ENCODE measurements around the gene LSM10.

LSM10 gene

DNA sequence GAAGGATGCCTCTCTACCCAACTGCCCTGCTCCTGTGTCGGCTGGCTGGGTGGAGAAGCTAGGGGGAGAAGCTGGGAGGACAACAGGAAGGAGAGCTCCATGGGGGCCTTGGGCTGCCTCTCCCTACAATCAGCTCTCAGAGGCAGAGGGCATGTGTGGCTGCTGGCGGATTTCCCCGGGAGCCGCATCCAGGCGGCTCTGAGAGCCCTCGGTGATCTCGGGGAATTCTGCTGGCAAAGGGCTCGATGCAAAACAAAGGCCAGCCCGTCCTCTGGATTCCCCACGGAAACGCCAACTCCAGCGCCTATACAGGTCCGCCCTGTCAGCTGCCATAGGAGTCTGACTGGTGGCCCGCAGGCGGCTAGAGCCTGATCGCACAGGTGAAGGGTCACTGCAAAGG is 47.9 kb downstream of the LSM10 start:
- H3K27me3 ChIP-seq (ENCODE audit: insufficient read depth, low read length) = no peaks in the 10 kb centered on the region
- H3K36me3 ChIP-seq (ENCODE audit: insufficient read depth, low read length) = peaks cover 54% of the 10 kb centered on the region
- H2AFZ ChIP-seq (ENCODE audit: low read depth, low read length) = no peak overlapping the region
- peaks cover 29% of the 10 kb centered on the region for H3K4me1 ChIP-seq (ENCODE audit: insufficient read depth, low read length)
- H3K9me3 ChIP-seq (ENCODE audit: low read length) = no peaks in the 10 kb centered on the region
- no peak overlapping the region for H3K4me3 ChIP-seq (ENCODE audit: low read length)

DNA sequence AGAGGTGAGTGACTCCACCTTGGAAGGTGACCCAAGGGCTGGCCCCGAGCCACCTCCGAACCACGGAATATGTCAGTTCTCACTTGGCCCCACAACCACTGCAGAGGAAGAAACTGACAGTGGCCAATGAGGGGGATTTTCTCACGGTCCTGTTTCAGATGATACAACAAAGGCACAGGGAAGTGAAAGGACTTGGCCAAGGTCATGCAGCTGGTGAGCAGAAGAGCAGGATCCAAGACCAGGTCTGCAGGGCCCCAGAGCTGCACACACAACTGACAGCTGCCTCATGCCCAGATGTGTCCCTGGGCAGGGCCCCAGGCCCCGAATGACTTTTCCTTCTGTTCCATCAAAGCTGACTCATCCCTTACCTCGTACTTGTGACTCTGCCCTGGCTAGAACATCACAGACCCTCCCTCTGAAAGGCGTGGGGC is 48.5 kb downstream of the LSM10 start:
- no peak overlapping the region for H3K4me3 ChIP-seq (ENCODE audit: low read length)
- H3K9me3 ChIP-seq (ENCODE audit: low read length) = no peaks in the 10 kb centered on the region
- no peaks in the 10 kb centered on the region for H3K27me3 ChIP-seq (ENCODE audit: insufficient read depth, low read length)
- peaks cover 53% of the 10 kb centered on the region for H3K36me3 ChIP-seq (ENCODE audit: insufficient read depth, low read length)
- no peak overlapping the region for H2AFZ ChIP-seq (ENCODE audit: low read depth, low read length)
- H3K4me1 ChIP-seq (ENCODE audit: insufficient read depth, low read length) = peaks cover 29% of the 10 kb centered on the region

DNA sequence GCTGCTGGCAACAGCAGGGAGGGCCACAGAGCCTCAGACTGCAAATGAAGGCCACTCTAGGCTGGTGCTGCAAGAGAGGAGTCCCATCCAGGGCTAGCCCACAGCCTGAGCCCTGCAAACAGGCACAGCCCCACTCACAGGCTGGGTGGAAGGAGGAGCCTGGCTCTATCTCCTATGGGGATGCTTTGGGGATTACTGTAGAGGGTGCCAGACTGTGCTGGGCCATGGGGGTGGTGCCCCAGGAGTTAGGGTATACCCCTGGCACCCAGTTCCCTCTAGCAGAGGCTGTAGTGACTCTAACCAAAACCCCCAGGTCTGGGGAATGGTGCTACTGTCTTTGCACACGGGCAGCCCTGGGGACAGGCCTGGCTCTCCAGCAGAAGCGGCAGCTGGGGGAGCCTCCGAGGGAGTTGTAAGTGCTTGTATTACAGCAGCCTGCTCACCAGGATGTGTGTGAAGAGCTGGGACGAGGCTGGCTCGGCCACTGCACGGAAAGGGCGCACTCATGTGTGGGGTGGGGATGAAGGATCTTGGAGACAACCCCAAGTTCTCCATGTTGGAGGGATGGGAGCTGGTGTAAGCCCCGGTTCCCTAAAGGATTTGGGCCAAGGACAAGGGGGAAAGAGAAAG is 50.9 kb downstream of the LSM10 start:
- no peak overlapping the region for H3K4me3 ChIP-seq (ENCODE audit: low read length)
- H2AFZ ChIP-seq (ENCODE audit: low read depth, low read length) = no peak overlapping the region
- no peaks in the 10 kb centered on the region for H3K27me3 ChIP-seq (ENCODE audit: insufficient read depth, low read length)
- H3K9me3 ChIP-seq (ENCODE audit: low read length) = no peaks in the 10 kb centered on the region
- peaks cover 48% of the 10 kb centered on the region for H3K36me3 ChIP-seq (ENCODE audit: insufficient read depth, low read length)
- peaks cover 14% of the 10 kb centered on the region for H3K4me1 ChIP-seq (ENCODE audit: insufficient read depth, low read length)

DNA sequence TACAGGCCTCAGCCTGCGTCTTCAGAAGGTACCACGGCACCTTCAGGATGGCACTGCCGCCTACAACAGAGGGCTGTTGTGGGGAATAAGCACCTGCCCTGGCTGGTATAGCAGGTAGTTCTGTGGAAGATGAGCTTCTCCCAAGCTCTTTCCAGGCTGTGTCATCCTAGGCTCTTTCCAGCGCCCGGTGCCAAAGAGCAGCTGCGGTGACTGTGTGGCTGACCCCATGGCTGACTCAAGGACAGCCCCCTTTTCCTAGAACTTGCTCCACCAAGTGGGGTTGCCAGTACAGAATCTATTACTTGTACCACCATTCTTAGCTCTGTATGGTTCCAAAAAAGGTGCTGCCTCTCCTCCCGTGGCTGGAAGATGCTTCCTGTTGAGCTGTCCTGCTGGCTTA is 52.4 kb downstream of the LSM10 start:
- Histone ChIP-seq H3K4me3 (ENCODE audit: low read length) (no peak overlapping the region), H3K4me1 (ENCODE audit: insufficient read depth, low read length) (peaks cover 3% of the 10 kb centered on the region), H3K9me3 (ENCODE audit: low read length) (no peaks in the 10 kb centered on the region), H2AFZ (ENCODE audit: low read depth, low read length) (no peak overlapping the region), H3K27me3 (ENCODE audit: insufficient read depth, low read length) (no peaks in the 10 kb centered on the region), H3K36me3 (ENCODE audit: insufficient read depth, low read length) (peaks cover 48% of the 10 kb centered on the region)

DNA sequence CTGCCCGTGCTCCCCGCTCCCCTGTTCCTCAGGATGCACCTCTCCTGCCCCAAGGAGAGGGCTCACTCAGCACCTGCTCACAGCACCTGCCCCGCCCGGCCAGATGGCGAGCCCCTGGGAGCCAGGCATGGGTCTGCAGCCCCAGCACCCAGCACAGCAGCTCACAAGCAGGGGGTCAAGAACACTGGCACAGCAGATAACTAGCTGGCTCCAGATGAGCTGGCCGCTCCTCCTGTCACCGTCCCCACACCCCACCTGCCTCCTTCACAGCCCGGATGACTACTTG is 53.4 kb downstream of the LSM10 start:
- H3K4me1 ChIP-seq (ENCODE audit: insufficient read depth, low read length) = no peaks in the 10 kb centered on the region
- H3K27me3 ChIP-seq (ENCODE audit: insufficient read depth, low read length) = no peaks in the 10 kb centered on the region
- H3K36me3 ChIP-seq (ENCODE audit: insufficient read depth, low read length) = peaks cover 48% of the 10 kb centered on the region
- no peaks in the 10 kb centered on the region for H3K9me3 ChIP-seq (ENCODE audit: low read length)
- H3K4me3 ChIP-seq (ENCODE audit: low read length) = no peak overlapping the region
- H2AFZ ChIP-seq (ENCODE audit: low read depth, low read length) = no peak overlapping the region

DNA sequence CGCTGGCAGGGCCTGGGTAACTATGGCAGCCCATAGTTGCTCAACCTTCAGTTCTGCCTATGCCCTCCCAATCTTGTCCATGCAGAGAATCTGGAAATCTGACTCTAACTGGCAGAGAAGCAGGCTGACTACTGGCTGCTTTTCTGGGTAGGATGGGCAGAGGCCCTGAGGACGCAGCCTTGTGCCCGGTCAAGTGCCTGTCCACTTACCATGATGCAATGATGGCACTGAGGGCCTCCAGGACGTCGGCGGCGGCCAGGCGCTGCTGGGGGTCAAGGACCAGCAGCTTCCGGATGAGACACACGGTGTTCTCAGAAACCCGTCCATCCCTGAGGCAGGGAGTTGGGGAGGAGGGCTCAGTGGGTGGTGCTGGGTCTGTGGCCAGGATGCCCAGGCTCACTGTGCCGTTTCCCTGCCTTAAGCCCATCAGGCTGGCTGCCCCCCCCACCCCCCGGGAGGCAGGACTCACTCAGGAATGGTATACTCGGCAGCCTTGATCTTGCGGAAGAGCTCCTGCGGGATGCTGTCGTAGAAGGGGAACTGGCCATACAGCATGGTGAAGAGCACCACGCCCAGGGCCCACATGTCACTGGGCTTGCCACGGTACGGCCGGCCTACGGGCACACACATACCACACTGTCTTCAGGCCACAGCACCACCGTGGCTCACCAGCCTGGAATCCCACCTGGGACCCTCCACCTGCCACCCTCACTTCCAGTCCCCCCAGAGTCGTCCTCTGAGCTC is 53.9 kb downstream of the LSM10 start:
- Histone ChIP-seq H3K4me1 (ENCODE audit: insufficient read depth, low read length) (no peaks in the 10 kb centered on the region), H3K27me3 (ENCODE audit: insufficient read depth, low read length) (no peaks in the 10 kb centered on the region), H3K4me3 (ENCODE audit: low read length) (no peak overlapping the region), H3K9me3 (ENCODE audit: low read length) (no peaks in the 10 kb centered on the region), H2AFZ (ENCODE audit: low read depth, low read length) (no peak overlapping the region), H3K36me3 (ENCODE audit: insufficient read depth, low read length) (peaks cover 44% of the 10 kb centered on the region)

Measured in neuron (in vitro differentiated cells).